ENCODE measurements around the gene CPLX4.

DNA sequence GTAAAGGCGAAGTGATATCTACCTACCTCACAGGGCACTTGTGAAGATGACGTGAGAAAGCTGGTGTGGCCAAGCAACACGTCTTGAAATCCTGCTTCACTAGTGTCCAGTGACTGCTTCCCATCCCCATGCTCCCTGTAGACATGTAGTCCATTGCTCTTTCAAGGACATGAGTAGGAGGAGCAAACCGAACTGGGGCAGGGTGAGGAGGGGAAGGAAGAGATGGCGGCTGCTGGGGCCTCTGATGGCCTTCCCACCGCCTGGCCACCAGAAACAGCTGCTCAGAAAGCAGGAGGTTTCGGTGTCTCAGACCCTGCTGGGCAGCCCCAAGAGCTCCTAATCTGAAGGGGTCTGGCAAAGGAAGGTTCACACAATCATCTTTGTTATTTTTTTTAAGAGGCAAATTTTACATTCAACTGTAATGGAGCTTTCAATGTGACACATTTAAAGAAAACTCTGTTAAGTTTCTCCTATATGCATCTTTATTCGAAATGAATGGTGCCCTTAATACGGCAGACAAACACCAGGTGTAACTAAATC lies 14.7 kb downstream of the CPLX4 start:
- TF ChIP-seq, protein P1, sequence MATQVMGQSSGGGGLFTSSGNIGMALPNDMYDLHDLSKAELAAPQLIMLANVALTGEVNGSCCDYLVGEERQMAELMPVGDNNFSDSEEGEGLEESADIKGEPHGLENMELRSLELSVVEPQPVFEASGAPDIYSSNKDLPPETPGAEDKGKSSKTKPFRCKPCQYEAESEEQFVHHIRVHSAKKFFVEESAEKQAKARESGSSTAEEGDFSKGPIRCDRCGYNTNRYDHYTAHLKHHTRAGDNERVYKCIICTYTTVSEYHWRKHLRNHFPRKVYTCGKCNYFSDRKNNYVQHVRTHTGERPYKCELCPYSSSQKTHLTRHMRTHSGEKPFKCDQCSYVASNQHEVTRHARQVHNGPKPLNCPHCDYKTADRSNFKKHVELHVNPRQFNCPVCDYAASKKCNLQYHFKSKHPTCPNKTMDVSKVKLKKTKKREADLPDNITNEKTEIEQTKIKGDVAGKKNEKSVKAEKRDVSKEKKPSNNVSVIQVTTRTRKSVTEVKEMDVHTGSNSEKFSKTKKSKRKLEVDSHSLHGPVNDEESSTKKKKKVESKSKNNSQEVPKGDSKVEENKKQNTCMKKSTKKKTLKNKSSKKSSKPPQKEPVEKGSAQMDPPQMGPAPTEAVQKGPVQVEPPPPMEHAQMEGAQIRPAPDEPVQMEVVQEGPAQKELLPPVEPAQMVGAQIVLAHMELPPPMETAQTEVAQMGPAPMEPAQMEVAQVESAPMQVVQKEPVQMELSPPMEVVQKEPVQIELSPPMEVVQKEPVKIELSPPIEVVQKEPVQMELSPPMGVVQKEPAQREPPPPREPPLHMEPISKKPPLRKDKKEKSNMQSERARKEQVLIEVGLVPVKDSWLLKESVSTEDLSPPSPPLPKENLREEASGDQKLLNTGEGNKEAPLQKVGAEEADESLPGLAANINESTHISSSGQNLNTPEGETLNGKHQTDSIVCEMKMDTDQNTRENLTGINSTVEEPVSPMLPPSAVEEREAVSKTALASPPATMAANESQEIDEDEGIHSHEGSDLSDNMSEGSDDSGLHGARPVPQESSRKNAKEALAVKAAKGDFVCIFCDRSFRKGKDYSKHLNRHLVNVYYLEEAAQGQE (IDR thresholded peaks at IDR 0.05; ENCODE audit: low read depth), result no peak
- TF ChIP-seq NFIC (IDR thresholded peaks at IDR 0.05), result no peak
- no peak for TF ChIP-seq RAD21 (IDR thresholded peaks at IDR 0.05; ENCODE audit: low read depth)
- TF ChIP-seq, protein P2, sequence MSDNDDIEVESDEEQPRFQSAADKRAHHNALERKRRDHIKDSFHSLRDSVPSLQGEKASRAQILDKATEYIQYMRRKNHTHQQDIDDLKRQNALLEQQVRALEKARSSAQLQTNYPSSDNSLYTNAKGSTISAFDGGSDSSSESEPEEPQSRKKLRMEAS (IDR thresholded peaks at IDR 0.05), result no peak
- no peak for TF ChIP-seq EP300 (IDR thresholded peaks at IDR 0.05; ENCODE audit: borderline replicate concordance)
- TF ChIP-seq CEBPB (IDR thresholded peaks at IDR 0.05), result no peak
- no peak for TF ChIP-seq TAF1 (IDR thresholded peaks at IDR 0.05; ENCODE audit: low read depth)
